MV-4-11 (cell line): ENCODE results near the gene CTSE.
A peak's percentile ranks its signal among the peaks of the same experiment; 100 is the strongest.
"Not testable (repeated sequence)": the region's sequence is repeated elsewhere in the genome, so short reads cannot be mapped to it uniquely, and the experiment has no call there.

Experiments
- DNase-seq: peaks from one replicate; lab custom pipeline; 2025; lab: John Stamatoyannopoulos, UW

CTSE gene

DNA sequence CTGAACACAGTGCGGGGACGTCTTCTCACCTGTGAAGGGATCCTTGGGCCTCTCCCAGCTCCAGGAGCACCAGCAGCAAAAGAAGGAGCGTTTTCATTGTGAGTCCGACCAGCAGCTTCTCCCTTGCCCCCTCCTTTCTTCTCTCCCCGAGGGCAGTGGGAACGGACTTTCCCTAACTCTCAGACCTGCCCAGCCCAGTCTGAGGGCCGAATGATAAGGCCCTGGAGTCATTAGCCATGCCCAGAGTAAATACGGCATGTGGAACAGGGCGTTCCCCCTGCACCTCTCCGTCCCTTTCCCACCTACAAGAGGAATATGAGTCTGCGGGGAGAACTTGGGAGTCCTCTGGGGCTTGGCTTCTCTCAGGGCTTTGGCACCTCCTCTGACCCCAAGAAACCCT lies at the start of gene CTSE:
Gene CTSE, minus strand, starts transcription at position 201 of the 400 bp plus-strand sequence. Its CDS starts 104 bp downstream, at position 97.
- DNase-seq = no peak

GRCh38 chr1:206070627-206071304 lies 47.1 kb upstream of the CTSE start:
- peak; percentile 42 for DNase-seq

DNA sequence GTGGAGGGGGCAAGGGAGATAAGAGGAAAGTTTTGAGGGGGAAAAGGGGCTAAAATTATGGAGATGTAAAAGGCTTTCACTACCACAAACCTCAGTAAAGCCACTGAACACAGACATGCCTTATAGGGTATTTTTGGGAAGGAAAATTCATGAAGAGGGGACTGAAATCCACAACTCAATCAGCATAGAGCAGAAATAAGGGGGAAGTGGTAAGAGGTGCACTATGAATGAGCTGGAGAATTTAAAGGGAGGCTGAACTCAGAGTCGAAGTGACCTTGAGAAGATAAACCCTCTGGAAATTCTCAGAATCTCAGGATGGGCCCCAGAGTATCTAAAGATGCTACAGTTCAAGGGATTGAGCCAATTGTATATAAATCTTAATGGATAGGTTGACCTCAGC lies 44.6 kb upstream of the CTSE start:
- no peak for DNase-seq

DNA sequence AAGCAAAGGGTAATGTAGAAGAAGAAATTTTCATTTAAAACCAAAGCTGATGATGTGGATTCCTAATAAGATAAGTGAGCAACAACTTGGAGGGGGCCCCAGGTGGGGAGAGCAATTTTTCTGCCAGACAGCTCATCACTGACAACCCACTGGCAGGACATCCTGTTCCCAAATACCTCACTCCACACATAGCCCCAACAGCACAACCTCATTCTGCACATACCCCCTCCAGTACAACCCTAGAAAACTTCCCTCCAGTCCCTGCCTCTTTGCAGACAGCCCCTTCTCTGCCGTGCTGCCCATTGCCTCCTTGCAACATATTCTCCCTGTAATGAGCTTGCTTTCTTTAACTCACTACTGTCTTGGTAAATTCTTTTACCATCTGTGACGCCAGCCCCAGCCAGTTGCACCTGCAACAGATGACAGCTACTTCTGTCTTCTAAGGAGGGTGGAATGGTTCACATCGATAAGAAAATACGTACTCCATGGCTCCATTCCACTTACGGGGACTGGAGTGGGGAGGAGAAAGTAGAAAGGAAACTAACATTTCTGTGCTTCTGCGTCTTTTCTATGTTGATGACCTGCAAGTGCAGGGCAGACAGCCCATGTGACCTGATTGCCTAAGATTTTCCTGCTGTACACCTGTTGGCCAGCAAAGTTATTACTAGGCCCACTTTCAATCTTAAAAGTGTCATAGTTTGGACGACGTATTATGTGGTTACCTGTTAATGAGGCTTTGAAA lies 44.0 kb upstream of the CTSE start:
- no peak for DNase-seq

DNA sequence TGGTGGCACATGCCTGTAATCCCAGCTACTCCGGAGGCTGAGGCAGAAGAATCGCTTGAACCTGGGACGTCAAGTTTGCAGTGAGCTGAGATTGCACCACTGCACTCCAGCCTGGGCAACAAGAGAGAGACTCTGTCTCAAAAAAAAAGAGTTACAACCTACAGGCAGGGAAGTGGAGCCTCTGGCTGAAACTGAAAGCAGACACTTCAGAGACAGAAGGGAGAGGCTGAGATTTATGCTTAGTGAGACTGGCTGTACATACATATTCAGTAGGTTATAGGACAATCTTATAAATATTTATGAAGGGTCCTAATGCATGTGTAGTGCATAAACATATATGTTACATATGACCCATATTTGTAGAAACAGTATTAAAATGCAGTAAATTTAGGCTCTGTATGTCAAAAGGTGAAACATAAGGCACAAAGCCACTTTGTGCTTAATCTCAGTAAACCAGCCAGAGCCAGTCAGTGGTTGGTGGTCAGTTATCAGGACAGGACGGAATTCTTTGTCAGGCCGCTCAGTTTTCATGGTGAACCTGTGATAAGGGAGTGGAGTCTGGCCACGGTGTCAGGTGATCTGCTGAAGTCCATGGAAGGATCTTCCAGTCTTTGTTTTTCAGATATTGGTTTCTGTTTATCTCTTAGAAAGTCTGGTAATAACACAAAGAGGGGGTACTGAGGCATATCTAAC lies 42.9 kb upstream of the CTSE start:
- DNase-seq = peak; percentile 59

DNA sequence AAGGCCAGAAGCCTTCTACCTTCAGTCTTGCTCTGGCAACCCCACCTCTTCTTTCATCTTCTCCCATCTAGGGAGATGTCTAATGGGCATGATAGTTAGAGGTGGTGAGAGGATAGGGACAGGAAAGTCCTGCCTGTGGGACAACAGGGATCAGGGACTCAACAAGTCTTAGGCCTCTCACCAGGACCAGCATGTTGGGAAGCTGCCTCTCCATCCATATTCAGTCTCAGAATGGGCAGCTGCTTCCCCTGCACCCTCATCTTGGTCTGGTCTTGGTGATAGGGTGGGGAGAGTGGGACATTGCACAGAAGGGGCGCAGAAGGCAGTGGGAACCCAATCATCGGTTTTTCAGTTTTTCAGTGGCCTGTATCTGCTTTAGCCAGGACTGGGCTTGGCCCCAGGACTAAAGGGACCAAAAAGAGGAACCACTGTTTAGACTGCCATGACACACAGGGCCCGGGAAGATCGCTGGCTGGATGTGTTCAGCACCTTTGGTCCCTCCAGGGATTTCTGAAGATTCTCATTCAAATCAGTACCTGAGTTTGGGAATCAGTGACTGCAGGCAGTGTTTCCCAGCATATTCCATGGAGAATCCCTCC lies 42.0 kb upstream of the CTSE start:
- peak; percentile 14 for DNase-seq

DNA sequence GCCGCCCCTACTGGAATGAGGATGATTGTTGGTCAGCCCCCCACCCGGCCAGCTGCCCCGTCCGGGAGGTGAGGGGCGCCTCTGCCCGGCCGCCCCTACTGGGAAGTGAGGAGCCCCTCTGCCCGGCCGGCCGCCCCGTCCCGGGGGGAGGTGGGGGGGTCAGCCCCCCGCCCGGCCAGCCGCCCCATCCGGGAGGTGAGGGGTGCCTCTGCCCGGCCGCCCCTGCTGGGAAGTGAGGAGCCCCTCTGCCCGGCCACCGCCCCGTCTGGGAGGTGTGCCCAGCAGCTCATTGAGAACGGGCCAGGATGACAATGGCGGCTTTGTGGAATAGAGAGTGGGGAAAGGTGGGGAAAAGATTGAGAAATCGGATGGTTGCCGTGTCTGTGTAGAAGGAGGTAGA lies 40.8 kb upstream of the CTSE start:
- not testable (repeated sequence) for DNase-seq

GRCh38 chr1:206064001-206064400 lies 40.3 kb upstream of the CTSE start:
- not testable (repeated sequence) for DNase-seq

- DNase-seq = no peak
Measured at GRCh38 chr1:206062464-206062863, 38.8 kb upstream of the CTSE start.

DNA sequence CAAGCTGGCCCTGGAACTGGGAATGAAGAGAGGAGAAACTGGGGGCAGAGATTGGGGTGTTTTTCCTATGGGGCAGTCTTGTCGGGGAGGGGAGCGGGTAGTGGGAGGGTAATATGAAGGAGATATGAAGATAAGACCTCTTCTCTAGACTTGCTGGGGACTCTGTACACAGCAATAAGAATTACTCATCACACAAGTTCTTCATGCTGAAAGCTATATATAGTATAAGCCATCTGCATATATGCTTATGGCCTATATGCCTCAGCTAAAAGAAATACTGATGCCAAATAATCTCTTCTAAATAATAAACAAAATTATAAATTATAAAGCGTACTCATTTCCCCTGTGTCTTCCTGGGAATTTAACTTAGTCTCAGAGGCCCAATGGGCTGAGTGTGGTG lies 37.1 kb upstream of the CTSE start:
- no peak for DNase-seq

DNA sequence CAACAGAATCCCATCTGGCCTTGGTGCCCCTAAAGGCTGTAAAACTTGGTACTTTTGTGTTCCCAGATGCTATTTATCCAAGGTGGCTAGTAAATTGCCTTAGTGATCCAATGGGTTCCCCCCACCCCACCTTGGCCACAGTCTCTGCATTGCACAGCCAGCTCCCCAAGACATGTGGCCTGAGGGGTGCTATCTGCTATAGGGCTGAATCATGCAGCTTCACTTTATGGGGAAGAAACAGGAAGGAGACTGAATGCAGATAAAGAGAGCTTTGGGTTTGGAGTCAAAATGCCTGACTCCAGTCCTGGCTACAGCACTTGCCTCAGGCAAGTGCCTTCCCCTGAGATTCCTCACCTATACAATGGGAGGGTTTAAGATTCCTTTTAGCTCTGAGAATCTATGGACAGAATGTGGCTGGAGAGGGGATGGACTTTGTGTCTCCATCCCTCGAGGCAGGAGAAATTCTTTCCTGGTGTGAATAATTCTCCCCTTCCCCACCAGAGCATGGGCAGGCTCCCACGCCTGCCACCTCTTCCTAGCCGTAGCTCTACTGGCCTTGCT lies 35.7 kb upstream of the CTSE start:
- DNase-seq = no peak

- no peak for DNase-seq
Measured at GRCh38 chr1:206058927-206059292, 35.2 kb upstream of the CTSE start.

DNA sequence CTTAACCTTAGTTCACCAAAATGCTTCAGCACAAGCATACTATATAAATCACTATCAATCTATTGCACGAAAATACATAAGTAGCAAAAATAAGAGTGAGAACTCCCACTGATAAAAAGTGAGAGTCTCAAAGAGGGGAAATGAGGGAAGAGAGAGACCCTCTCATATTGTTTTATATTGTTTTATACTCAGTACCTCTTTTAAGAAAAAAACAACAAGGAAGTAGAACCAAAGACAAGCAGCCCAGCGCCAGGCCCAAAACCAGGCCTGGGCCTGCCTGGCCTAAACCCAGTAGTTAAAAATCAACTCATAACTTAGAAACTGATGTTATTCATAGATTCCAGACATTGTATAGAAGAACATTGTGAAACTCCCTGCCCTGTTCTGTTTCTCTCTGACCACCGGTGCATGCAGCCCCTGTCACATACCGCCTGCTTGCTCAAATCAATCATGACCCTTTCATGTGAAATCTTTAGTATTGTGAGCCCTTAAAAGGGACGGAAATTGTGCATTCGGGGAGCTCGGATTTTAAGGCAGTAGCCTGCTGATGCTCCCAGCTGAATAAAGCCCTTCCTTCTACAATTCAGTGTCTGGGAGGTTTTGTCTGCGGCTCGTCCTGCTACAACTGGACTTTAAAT lies 34.7 kb upstream of the CTSE start:
- not testable (repeated sequence) for DNase-seq

GRCh38 chr1:206055639-206056323 lies 32.1 kb upstream of the CTSE start:
- not testable (repeated sequence) for DNase-seq

DNA sequence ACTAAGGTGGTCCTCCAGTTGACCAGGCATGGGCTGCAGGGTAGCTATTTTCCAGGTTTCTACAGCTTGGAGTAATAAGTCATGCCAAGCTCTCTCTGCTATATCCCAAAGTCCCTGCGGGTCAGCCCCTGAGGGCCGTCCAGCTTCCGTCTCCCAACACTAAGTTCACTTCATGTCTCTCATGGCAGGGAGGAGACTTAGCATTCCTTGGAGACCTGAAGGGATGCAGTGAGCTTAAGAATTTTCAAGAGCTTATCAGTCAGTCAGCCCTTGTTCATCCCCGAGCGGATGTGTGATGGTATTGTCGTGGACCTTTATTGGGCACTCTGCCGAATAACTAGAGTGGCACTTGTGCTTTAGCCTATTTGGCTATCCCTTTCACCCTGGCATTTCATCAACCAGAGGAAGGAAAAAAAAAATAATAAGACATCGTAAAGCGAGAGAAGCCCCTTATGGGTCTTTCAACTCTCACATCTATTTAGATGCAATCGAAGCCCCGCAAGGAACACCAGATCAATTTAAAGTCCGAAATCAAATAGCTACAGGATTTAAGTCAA lies 31.5 kb upstream of the CTSE start:
- not testable (repeated sequence) for DNase-seq

DNA sequence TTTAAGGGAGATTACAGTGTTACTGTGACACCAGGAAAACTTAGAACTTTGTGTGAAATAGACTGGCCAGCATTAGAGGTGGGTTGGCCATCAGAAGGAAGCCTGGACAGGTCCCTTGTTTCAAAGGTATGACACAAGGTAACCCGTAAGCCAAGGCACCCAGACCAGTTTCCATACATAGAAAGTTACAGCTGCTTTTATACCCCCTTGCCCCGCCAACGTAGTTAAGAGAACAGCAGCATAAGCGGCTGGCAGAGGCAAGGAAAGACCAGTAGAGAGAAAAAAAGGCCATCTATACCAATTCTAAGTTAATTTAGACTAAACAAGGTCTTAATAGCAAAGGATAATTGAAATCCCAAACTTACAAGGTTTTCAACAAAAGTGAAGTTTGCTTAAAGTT lies 29.9 kb upstream of the CTSE start:
- not testable (repeated sequence) for DNase-seq

- not testable (repeated sequence) for DNase-seq
Measured at GRCh38 chr1:206052919-206053610, 29.4 kb upstream of the CTSE start, which contains the start of gene RHEX. TSS of gene RHEX (plus strand) at chr1:206053173. CDS start at chr1:206097829, 44,656 bp downstream.

GRCh38 chr1:206052231-206052865 lies 28.7 kb upstream of the CTSE start:
- not testable (repeated sequence) for DNase-seq

- DNase-seq = peak; percentile 94
Measured at GRCh38 chr1:206050655-206051235, 27.1 kb upstream of the CTSE start.
